HCT116 (cell line): Measurements from ENCODE around the gene SMIM5. TPM values are rescaled to one million over a fixed set of nuclear protein-coding genes. Genes with fewer than 3 reads are reported as not detected.
A peak's percentile ranks its signal among the peaks of the same experiment; 100 is the strongest.

ENCODE experiments used
- ATAC-seq: fragments of 200-7000 bp; cut with Tn5 transposase; 2 replicates; pipeline ENCODE4 v1.9.1; 2020; ENCODE audit warnings: mild to moderate bottlenecking, moderate library complexity
- BruUV-seq: library from RNA; stranded (reverse); fragments of 400-500 nt; replicated peaks from 2 replicates; lab custom pipeline; 2021; lab: Mats Ljungman, UMichigan
- CTCF ChIA-PET: fragments of 300-600 bp; sonication (Branson Sonifier 250); formaldehyde crosslinking; loops from one replicate; lab custom pipeline; 2021; ENCODE audit warnings: antibody characterized with exemption; lab: Charles Lee
- POLR2A ChIA-PET: fragments of 300-600, 350-600 bp; sonication (Branson Sonifier 250); formaldehyde crosslinking; loops from one replicate; lab custom pipeline; 2021; ENCODE audit warnings: antibody characterized with exemption; lab: Charles Lee
- RAD21 ChIA-PET, 2 experiments: fragments of 300-600 bp; sonication (Branson Sonifier 250); formaldehyde crosslinking; loops; one replicate each; lab custom pipeline; 2023; ENCODE audit warnings: low total read pairs in 2 of 2; ENCODE audit not compliant: uncharacterized antibody in 2 of 2, unreplicated experiment in 2 of 2, low non-redundant PET in 1 of 2; lab: Charles Lee
- DNase-seq: peaks from one replicate; pipeline ENCODE4 v3.0.0-alpha.2; 2010; ENCODE audit warnings: low read depth, low spot score
- H2AFZ ChIP-seq: fragments of 200-600 bp; shearing (Covaris generic), sonication (generic); 2 replicates; pipeline ENCODE4 v1.6.1; 2017; ENCODE audit warnings: low read depth, mixed run types, mixed read lengths, antibody characterized with exemption, low read length; ENCODE audit not compliant: poor library complexity, severe bottlenecking
- H3K27ac ChIP-seq: 2 replicates; pipeline ENCODE4 v1.5.1; 2012; ENCODE audit warnings: low read depth, low read length
- H3K27me3 ChIP-seq: fragments of 200-600 bp; sonication (generic); 2 replicates; pipeline ENCODE4 v1.6.1; 2016; ENCODE audit warnings: mixed run types, low read length, mixed read lengths; ENCODE audit not compliant: insufficient read depth
- H3K36me3 ChIP-seq, 2 experiments: fragments of 200-500 bp in 1 of 2; fragments of 200-600 bp in 1 of 2; sonication (Bioruptor generic) in 1 of 2; sonication (generic) in 1 of 2; 2 replicates each; pipeline versions ENCODE4 v1.5.1 to v1.6.1; 2014 to 2016; ENCODE audit warnings: low read length in 2 of 2, inconsistent platforms in 1 of 2, mixed read lengths in 1 of 2, mixed run types in 1 of 2; ENCODE audit not compliant: insufficient read depth in 2 of 2, control insufficient read depth in 1 of 2
- H3K4me1 ChIP-seq, 2 experiments: fragments of 200-600 bp in 1 of 2; sonication (generic) in 1 of 2; 2 replicates each; pipeline versions ENCODE4 v1.5.1 to v1.6.1; 2012 to 2017; ENCODE audit warnings: low read length in 2 of 2, inconsistent platforms in 1 of 2, mild to moderate bottlenecking in 1 of 2, mixed read lengths in 1 of 2, mixed run types in 1 of 2, moderate library complexity in 1 of 2; ENCODE audit not compliant: insufficient read depth in 2 of 2, control insufficient read depth in 1 of 2
- H3K4me2 ChIP-seq: fragments of 200-600 bp; sonication (generic); 2 replicates; pipeline ENCODE4 v1.6.1; 2017; ENCODE audit warnings: mixed run types, low read length, mixed read lengths
- H3K4me3 ChIP-seq, 2 experiments: fragments of 200-600 bp in 1 of 2; sonication (generic) in 1 of 2; replicated peaks in 1 of 2; 2 replicates each; pipeline ENCODE4 v1.5.1; 2011 to 2016; ENCODE audit warnings: low read length in 2 of 2, control low read depth in 1 of 2, low read depth in 1 of 2, mild to moderate bottlenecking in 1 of 2, mixed read lengths in 1 of 2, mixed run types in 1 of 2
- H3K79me2 ChIP-seq: fragments of 200-600 bp; sonication (generic); 2 replicates; pipeline ENCODE4 v1.6.1; 2017; ENCODE audit warnings: mild to moderate bottlenecking, mixed run types, low read length, moderate library complexity, mixed read lengths; ENCODE audit not compliant: insufficient read depth
- H3K9ac ChIP-seq: fragments of 200-600 bp; sonication (generic); 2 replicates; pipeline ENCODE4 v1.6.1; 2016; ENCODE audit warnings: low read length, mixed read lengths
- H3K9me2 ChIP-seq: fragments of 200-600 bp; sonication (generic), shearing (Covaris generic); 2 replicates; pipeline ENCODE4 v1.6.1; 2017; ENCODE audit warnings: mixed run types, mild to moderate bottlenecking, moderate library complexity; ENCODE audit not compliant: insufficient read depth
- H3K9me3 ChIP-seq, 2 experiments: fragments of 200-500 bp in 1 of 2; fragments of 200-600 bp in 1 of 2; sonication (Bioruptor generic) in 1 of 2; sonication (generic) in 1 of 2; 2 replicates each; pipeline ENCODE4 v1.6.1; 2014 to 2017; ENCODE audit warnings: low read length in 2 of 2, mixed read lengths in 2 of 2, inconsistent platforms in 1 of 2, low read depth in 1 of 2, mild to moderate bottlenecking in 1 of 2, mixed run types in 1 of 2, moderate library complexity in 1 of 2; ENCODE audit not compliant: control insufficient read depth in 1 of 2, insufficient read depth in 1 of 2
- H4K20me1 ChIP-seq: fragments of 200-600 bp; sonication (generic), shearing (Covaris generic); 2 replicates; pipeline ENCODE4 v1.6.1; 2017; ENCODE audit warnings: mixed run types, mild to moderate bottlenecking, moderate library complexity; ENCODE audit not compliant: insufficient read depth
- ATF3 ChIP-seq: IDR thresholded peaks from 2 replicates; pipeline ENCODE4 v1.6.1; 2012
- CBX3 ChIP-seq: IDR thresholded peaks from 2 replicates; pipeline ENCODE4 v1.6.1; 2012; ENCODE audit warnings: low read depth
- CEBPB ChIP-seq: IDR thresholded peaks from 2 replicates; pipeline ENCODE4 v1.6.1; 2012; ENCODE audit warnings: low read depth
- EGR1 ChIP-seq: IDR thresholded peaks from 2 replicates; pipeline ENCODE4 v1.6.1; 2012; ENCODE audit warnings: low read depth
- ELF1 ChIP-seq: IDR thresholded peaks from 2 replicates; pipeline ENCODE4 v1.6.1; 2012; ENCODE audit warnings: low read depth, borderline replicate concordance
- EZH2 ChIP-seq: fragments of 200-600 bp; sonication (generic); IDR thresholded peaks from 2 replicates; pipeline ENCODE4 v1.6.1; 2017; ENCODE audit warnings: antibody characterized with exemption, mixed run types
- EZH2phosphoT487 ChIP-seq: fragments of 200-600 bp; IDR thresholded peaks from 2 replicates; pipeline ENCODE4 v1.6.1; 2018; ENCODE audit warnings: antibody characterized with exemption, borderline replicate concordance
- FOSL1 ChIP-seq: IDR thresholded peaks from 2 replicates; pipeline ENCODE4 v1.6.1; 2012; ENCODE audit warnings: low read depth
- JUND ChIP-seq: IDR thresholded peaks from 2 replicates; pipeline ENCODE4 v1.6.1; 2012
- POLR2A ChIP-seq: IDR thresholded peaks from 2 replicates; pipeline ENCODE4 v1.7.0; 2011; ENCODE audit warnings: borderline replicate concordance; ENCODE audit not compliant: insufficient read depth, insufficient read length; ENCODE audit errors: extremely low read depth
- POLR2AphosphoS5 ChIP-seq: IDR thresholded peaks from 2 replicates; pipeline ENCODE4 v1.6.1; 2011; ENCODE audit warnings: mild to moderate bottlenecking, low read depth, low read length, moderate library complexity
- SIN3A ChIP-seq: IDR thresholded peaks from 2 replicates; pipeline ENCODE4 v1.6.1; 2012; ENCODE audit warnings: low read depth
- SRF ChIP-seq: IDR thresholded peaks from 2 replicates; pipeline ENCODE4 v1.6.1; 2012; ENCODE audit warnings: low read depth
- TCF7L2 ChIP-seq: IDR thresholded peaks from 2 replicates; pipeline ENCODE4 v1.7.0; 2011; ENCODE audit warnings: borderline replicate concordance, inconsistent platforms; ENCODE audit not compliant: insufficient read depth, insufficient read length; ENCODE audit errors: extremely low read depth
- YY1 ChIP-seq: IDR thresholded peaks from 2 replicates; pipeline ENCODE4 v1.6.1; 2011; ENCODE audit warnings: low read length, low read depth, moderate library complexity, mild to moderate bottlenecking; ENCODE audit not compliant: insufficient replicate concordance; ENCODE audit errors: extremely low read depth
- ZBTB33 ChIP-seq: IDR thresholded peaks from 2 replicates; pipeline ENCODE4 v1.6.1; 2011; ENCODE audit warnings: mild to moderate bottlenecking, low read length, moderate library complexity; ENCODE audit not compliant: insufficient replicate concordance; ENCODE audit errors: extremely low read depth
- ZFX ChIP-seq: fragments of 450-650 bp; IDR thresholded peaks from 2 replicates; pipeline ENCODE4 v1.6.1; 2017
- intact Hi-C: fragments of 100-400 bp; cut with micrococcal nuclease; formaldehyde crosslinking; loops from 2 replicates; pipeline ENCODE4 v1.10.0; 2022
- total RNA-seq: library from RNA; stranded (reverse); gene quantifications from one replicate; pipeline ENCODE4 v1.2.1, GENCODE V29; 2021; ENCODE audit not compliant: unreplicated experiment
- TF ChIP-seq, protein P1 (sequence below), 3 experiments: fragments of 200-600 bp in 1 of 3; sonication (generic) in 1 of 3; IDR thresholded peaks in 2 of 3; conservative IDR thresholded peaks in 1 of 3; 2 replicates each; pipeline ENCODE4 v1.5.1; 2012 to 2017; ENCODE audit warnings: low read depth in 2 of 3, low read length in 2 of 3, antibody characterized with exemption in 1 of 3, borderline replicate concordance in 1 of 3, control low read depth in 1 of 3, mild to moderate bottlenecking in 1 of 3, mixed read lengths in 1 of 3, mixed run types in 1 of 3, moderate library complexity in 1 of 3; ENCODE audit not compliant: insufficient read depth in 1 of 3
- TF ChIP-seq, protein P2 (sequence below): IDR thresholded peaks from 2 replicates; pipeline ENCODE4 v1.6.1; 2012
- TF ChIP-seq, protein P3 (sequence below): IDR thresholded peaks from 2 replicates; pipeline ENCODE4 v1.6.1; 2012; ENCODE audit warnings: low read depth

Gene SMIM5
- total RNA-seq, 1 experiment from 2014 or later, result 0.12 TPM

DNA sequence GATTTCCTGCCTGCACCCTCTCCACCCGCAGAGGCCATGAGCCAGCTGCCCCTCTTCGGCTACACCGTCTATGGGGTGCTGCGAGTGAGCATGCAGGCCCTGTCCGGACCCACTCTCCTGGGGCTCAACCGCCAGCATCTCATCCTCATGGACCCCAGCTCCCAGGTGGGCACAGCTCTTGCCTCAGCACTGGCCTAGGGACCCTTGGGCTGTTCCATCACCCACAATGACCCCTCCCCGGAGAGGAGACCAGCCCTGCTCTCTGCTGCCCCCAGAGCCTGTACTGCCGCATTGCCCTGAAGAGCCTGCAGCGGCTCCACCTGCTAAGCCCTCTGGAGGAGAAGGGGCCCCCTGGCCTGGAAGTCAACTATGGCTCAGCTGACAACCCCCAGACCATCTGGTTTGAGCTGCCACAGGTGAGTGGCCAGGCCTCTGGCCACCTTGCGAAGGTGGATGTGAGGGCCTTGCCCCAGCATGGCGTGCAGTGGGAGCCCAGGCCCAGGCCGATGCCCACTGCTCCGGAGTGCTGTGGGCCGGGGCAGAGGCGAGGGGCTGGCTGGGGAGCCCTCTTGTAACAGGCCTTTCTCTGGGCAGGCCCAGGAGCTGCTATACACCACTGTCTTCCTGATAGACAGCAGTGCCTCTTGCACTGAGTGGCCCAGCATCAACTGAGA is 7.3 kb upstream of the SMIM5 start:
- Histone ChIP-seq H3K4me1 (no peaks in the 10 kb centered on the region; a peak in 1 of 4 replicates), H3K36me3 (no peaks in the 10 kb centered on the region), H3K9me3 (no peaks in the 10 kb centered on the region), H3K27me3 (no peaks in the 10 kb centered on the region), H3K79me2 (no peaks in the 10 kb centered on the region), H4K20me1 (no peaks in the 10 kb centered on the region), H3K9me2 (no peaks in the 10 kb centered on the region), H3K4me2 (no peak overlapping the region), H2AFZ (no peak overlapping the region), H3K27ac (no peak overlapping the region; the same call in 1 of the 2 replicates), H3K4me3 (no peak overlapping the region), H3K9ac (no peak overlapping the region)
- DNase-seq (no peak), ATAC-seq (peak; percentile 86)
- CTCF ChIA-PET, result interaction anchor here (0.8 to 2.0 kb wide), 4 partner anchors 10 to 137 kb away, joined by 3 to 13 read pairs (median 4); a partner anchor contains a TSS
- RAD21 ChIA-PET, result no interaction called here
- intact Hi-C loops, result no loop called here
- BruUV-seq, result no TSS peak
- POLR2A ChIA-PET, result no interaction called here
- TF ChIP-seq ATF3 (no peak), ELF1 (no peak), EZH2 (no peak), FOSL1 (no peak), CEBPB (no peak), EZH2phosphoT487 (no peak), EGR1 (no peak), ZFX (0 out of 2 replicates have a peak, but pooled peaks have one; percentile 19), POLR2A (no peak), ZBTB33 (no peak), YY1 (no peak), SIN3A (no peak), POLR2AphosphoS5 (no peak), TCF7L2 (no peak), CBX3 (no peak), JUND (no peak), SRF (no peak)
- TF ChIP-seq, protein P1, sequence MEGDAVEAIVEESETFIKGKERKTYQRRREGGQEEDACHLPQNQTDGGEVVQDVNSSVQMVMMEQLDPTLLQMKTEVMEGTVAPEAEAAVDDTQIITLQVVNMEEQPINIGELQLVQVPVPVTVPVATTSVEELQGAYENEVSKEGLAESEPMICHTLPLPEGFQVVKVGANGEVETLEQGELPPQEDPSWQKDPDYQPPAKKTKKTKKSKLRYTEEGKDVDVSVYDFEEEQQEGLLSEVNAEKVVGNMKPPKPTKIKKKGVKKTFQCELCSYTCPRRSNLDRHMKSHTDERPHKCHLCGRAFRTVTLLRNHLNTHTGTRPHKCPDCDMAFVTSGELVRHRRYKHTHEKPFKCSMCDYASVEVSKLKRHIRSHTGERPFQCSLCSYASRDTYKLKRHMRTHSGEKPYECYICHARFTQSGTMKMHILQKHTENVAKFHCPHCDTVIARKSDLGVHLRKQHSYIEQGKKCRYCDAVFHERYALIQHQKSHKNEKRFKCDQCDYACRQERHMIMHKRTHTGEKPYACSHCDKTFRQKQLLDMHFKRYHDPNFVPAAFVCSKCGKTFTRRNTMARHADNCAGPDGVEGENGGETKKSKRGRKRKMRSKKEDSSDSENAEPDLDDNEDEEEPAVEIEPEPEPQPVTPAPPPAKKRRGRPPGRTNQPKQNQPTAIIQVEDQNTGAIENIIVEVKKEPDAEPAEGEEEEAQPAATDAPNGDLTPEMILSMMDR (IDR thresholded peaks at IDR 0.05 in 2 of 3, conservative IDR thresholded peaks at IDR 0.05 in 1 of 3; ENCODE audit: borderline replicate concordance in 1 of 3, insufficient read depth in 1 of 3, low read depth in 2 of 3, low read length in 2 of 3), result peak; percentile 67 to 99 (median 98); a peak in 5 of 6 replicates
- TF ChIP-seq, protein P2, sequence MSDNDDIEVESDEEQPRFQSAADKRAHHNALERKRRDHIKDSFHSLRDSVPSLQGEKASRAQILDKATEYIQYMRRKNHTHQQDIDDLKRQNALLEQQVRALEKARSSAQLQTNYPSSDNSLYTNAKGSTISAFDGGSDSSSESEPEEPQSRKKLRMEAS, result no peak
- TF ChIP-seq, protein P3, sequence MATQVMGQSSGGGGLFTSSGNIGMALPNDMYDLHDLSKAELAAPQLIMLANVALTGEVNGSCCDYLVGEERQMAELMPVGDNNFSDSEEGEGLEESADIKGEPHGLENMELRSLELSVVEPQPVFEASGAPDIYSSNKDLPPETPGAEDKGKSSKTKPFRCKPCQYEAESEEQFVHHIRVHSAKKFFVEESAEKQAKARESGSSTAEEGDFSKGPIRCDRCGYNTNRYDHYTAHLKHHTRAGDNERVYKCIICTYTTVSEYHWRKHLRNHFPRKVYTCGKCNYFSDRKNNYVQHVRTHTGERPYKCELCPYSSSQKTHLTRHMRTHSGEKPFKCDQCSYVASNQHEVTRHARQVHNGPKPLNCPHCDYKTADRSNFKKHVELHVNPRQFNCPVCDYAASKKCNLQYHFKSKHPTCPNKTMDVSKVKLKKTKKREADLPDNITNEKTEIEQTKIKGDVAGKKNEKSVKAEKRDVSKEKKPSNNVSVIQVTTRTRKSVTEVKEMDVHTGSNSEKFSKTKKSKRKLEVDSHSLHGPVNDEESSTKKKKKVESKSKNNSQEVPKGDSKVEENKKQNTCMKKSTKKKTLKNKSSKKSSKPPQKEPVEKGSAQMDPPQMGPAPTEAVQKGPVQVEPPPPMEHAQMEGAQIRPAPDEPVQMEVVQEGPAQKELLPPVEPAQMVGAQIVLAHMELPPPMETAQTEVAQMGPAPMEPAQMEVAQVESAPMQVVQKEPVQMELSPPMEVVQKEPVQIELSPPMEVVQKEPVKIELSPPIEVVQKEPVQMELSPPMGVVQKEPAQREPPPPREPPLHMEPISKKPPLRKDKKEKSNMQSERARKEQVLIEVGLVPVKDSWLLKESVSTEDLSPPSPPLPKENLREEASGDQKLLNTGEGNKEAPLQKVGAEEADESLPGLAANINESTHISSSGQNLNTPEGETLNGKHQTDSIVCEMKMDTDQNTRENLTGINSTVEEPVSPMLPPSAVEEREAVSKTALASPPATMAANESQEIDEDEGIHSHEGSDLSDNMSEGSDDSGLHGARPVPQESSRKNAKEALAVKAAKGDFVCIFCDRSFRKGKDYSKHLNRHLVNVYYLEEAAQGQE, result no peak
